IPS DF 6.9 (cell line): ENCODE results near the gene SLC25A18.
"Not testable (repeated sequence)": the region's sequence is repeated elsewhere in the genome, so short reads cannot be mapped to it uniquely, and the experiment has no call there.

ENCODE experiments used
- DNase-seq: peaks from one replicate; pipeline ENCODE4 v3.0.0-alpha.2; 2013; ENCODE audit warnings: low read depth, low spot score
- H3K27ac ChIP-seq: one replicate; pipeline ENCODE4 v1.5.1; 2013; ENCODE audit warnings: low read length, control low read depth
- H3K27me3 ChIP-seq: 2 replicates; pipeline ENCODE4 v1.6.1; 2013; ENCODE audit warnings: mild to moderate bottlenecking, low read length; ENCODE audit not compliant: control insufficient read depth, insufficient read depth
- H3K36me3 ChIP-seq: 2 replicates; pipeline ENCODE4 v1.6.1; 2013; ENCODE audit warnings: low read length; ENCODE audit not compliant: control insufficient read depth, insufficient read depth
- H3K4me1 ChIP-seq: 2 replicates; pipeline ENCODE4 v1.6.1; 2013; ENCODE audit warnings: low read length; ENCODE audit not compliant: control insufficient read depth, insufficient read depth
- H3K4me3 ChIP-seq: 2 replicates; pipeline ENCODE4 v1.5.1; 2013; ENCODE audit warnings: mild to moderate bottlenecking, low read length
- H3K9me3 ChIP-seq: 2 replicates; pipeline ENCODE4 v1.6.1; 2013; ENCODE audit warnings: low read length, inconsistent platforms; ENCODE audit not compliant: control insufficient read depth, insufficient read depth
- WGBS: extraction: QIAGEN DNeasy Blood & Tissue Kit; methylation state at CpG from one replicate; pipeline ENCODE4 v1.1.7; 2013; ENCODE audit warnings: mixed read lengths, missing lambda C conversion rate; ENCODE audit not compliant: insufficient read length, insufficient coverage; 5-methylcytosine and 5-hydroxymethylcytosine counted together

Gene SLC25A18

GRCh38 chr22:17633217-17633997 is 70.1 kb downstream of the SLC25A18 start:
- Histone ChIP-seq H3K36me3 (no peaks in the 10 kb centered on the region), H3K4me3 (no peak overlapping the region), H3K27me3 (no peaks in the 10 kb centered on the region), H3K9me3 (no peaks in the 10 kb centered on the region), H3K4me1 (no peaks in the 10 kb centered on the region), H3K27ac (no peak overlapping the region)
- DNase-seq, result no peak
- no CpG with 5 or more reads among the region's 4 CpGs for WGBS

GRCh38 chr22:17633998-17634323 is 70.7 kb downstream of the SLC25A18 start:
- Histone ChIP-seq H3K4me3 (no peak overlapping the region), H3K4me1 (no peaks in the 10 kb centered on the region), H3K36me3 (no peaks in the 10 kb centered on the region), H3K27me3 (no peaks in the 10 kb centered on the region), H3K9me3 (no peaks in the 10 kb centered on the region), H3K27ac (no peak overlapping the region)
- WGBS, result no CpG with 5 or more reads among the region's 3 CpGs
- DNase-seq, result no peak

GRCh38 chr22:17634696-17635095 is 71.4 kb downstream of the SLC25A18 start:
- Histone ChIP-seq H3K4me1 (no peaks in the 10 kb centered on the region), H3K36me3 (no peaks in the 10 kb centered on the region), H3K4me3 (no peak overlapping the region), H3K9me3 (no peaks in the 10 kb centered on the region), H3K27ac (no peak overlapping the region), H3K27me3 (no peaks in the 10 kb centered on the region)
- DNase-seq, result no peak
- WGBS, result no CpG with 5 or more reads among the region's 3 CpGs

DNA sequence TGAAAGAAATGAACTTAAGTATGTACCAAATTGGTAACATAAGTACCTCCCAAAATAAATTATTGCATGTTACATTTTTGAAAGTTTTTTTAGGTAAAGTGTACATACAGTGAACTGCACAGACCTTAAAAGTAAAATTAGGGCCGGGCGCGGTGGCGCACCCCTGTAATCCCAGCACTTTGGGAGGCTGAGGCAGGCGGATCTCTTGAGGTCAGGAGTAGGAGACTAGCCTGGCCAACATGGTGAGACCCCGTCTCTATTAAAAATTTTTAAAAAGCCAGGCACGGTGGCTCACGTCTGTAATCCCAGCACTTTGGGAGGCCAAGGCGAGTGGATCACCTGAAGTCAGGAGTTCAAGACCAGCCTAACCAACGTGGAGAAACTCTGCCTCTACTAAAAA is 73.6 kb downstream of the SLC25A18 start:
- not testable (repeated sequence) for H3K36me3 ChIP-seq, H3K27me3 ChIP-seq, H3K27ac ChIP-seq, DNase-seq, H3K4me1 ChIP-seq, H3K9me3 ChIP-seq, H3K4me3 ChIP-seq
- WGBS, result no CpG with 5 or more reads among the region's 10 CpGs

DNA sequence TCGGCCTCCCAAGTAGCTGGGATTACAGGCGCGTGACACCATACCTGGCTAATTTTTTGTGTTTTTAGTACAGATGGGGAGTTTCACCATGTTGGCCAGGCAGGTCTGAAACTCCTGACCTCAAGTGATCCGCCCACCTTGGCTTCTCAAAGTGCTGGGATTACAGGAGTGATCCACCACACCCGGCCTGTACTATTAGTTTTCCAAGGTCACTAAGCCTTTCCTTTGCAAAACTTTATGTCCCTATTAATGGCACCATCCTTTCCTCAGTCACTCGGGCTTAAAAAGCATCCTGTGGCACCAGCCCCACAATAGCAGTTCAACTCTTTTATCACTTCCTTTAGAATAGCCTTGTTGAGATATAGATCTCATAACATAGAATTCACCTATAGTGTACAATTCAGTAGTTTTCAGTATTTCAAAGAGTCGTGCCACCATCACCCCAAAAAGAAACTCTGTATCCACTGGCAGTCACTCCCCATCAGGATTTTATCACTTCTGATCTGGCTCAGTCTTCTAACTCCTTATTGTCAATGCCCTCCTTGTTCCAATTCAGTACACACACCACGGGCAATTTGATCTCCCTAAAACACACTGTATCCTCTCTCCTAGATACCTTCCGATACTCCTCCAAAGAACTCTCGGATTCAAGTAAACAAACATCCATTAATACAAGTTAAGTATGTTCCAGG is 74.3 kb downstream of the SLC25A18 start:
- Histone ChIP-seq H3K36me3 (no peaks in the 10 kb centered on the region), H3K27ac (no peak overlapping the region), H3K4me3 (peak overlapping the region; percentile 51; the same call in 1 of the 2 replicates), H3K9me3 (no peaks in the 10 kb centered on the region), H3K27me3 (no peaks in the 10 kb centered on the region), H3K4me1 (no peaks in the 10 kb centered on the region)
- DNase-seq, result no peak
- no CpG with 5 or more reads among the region's 10 CpGs for WGBS

GRCh38 chr22:17638182-17638431 is 74.8 kb downstream of the SLC25A18 start:
- H3K9me3 ChIP-seq, result no peaks in the 10 kb centered on the region
- no peaks in the 10 kb centered on the region for H3K36me3 ChIP-seq
- H3K27ac ChIP-seq, result peak overlapping the region; percentile 21
- no peak for DNase-seq
- H3K4me1 ChIP-seq, result no peaks in the 10 kb centered on the region
- H3K4me3 ChIP-seq, result peak overlapping the region; percentile 51
- H3K27me3 ChIP-seq, result no peaks in the 10 kb centered on the region
- no CpG with 5 or more reads among the region's 10 CpGs for WGBS

DNA sequence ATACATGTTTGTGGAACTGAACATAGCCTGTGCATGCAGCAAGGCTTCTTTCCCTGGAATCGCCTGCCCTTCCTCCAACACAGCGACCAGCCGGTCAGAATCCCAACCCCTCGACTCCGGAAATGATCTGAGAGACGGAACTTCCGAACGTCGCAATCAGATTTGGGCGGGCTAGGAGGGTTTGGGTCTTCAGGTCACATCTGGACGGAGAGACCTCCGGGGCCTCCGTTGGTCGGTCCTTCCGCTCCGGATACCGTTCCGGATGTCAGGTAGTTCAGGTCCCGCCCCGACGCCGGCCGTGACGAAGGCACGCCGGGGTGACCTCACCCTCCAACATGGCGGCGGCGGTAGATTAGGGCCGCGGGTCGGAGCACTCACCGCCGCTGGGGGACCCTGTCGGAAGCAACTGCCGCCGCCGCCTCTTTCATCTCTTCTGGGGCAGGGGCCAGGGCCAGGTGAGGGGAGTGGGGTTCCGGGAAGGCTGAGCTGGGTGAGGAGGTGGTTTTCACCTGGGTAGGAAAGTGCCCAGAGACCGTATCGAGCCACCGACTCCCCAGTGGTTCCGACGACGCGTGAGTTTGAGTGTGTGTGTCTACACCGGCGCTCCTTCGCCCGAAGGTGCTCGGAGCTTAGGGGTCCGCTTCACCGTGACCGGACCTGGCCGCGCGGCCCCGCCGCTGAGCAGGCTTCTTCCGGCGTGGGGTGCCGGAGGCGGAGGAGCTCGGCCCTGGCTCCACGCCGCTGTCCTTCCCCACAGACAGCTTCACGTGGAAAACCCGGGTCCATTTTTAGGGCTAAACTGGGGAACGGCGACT is 75.3 kb downstream of the SLC25A18 start, which contains the start of gene BCL2L13:
BCL2L13 (plus strand) TSS at position 326 of the 815 bp plus-strand sequence. CDS start 16,955 bp downstream, outside the sequence.
- H3K9me3 ChIP-seq, result no peaks in the 10 kb centered on the region
- no CpG with 5 or more reads among the region's 70 CpGs for WGBS
- peak; percentile 83 for DNase-seq
- H3K27ac ChIP-seq, result peak within 1 kb of the TSS; percentile 21
- H3K4me3 ChIP-seq, result peak within 1 kb of the TSS; percentile 51
- H3K36me3 ChIP-seq, result no peaks in the 10 kb centered on the region
- H3K4me1 ChIP-seq, result no peaks in the 10 kb centered on the region
- no peaks in the 10 kb centered on the region for H3K27me3 ChIP-seq

GRCh38 chr22:17639247-17639741 is 76.0 kb downstream of the SLC25A18 start:
- WGBS, result no CpG with 5 or more reads among the region's 8 CpGs
- Histone ChIP-seq H3K36me3 (no peaks in the 10 kb centered on the region), H3K4me1 (no peaks in the 10 kb centered on the region), H3K9me3 (no peaks in the 10 kb centered on the region), H3K27ac (no peak overlapping the region), H3K4me3 (peak overlapping the region; percentile 51), H3K27me3 (no peaks in the 10 kb centered on the region)
- DNase-seq, result no peak
